Chondrocyte (in vitro differentiated cells): ENCODE data around the gene DCBLD2. TPM values are rescaled to one million over a fixed set of nuclear protein-coding genes. Genes with fewer than 3 reads are reported as not detected.

Experiments used
- DNase-seq: peaks from one replicate; pipeline ENCODE4 v3.0.0; 2021; ENCODE audit warnings: mixed read lengths, low spot score
- H3K27ac Mint-ChIP-seq: one replicate; pipeline ENCODE4 v1.8.0; 2021; ENCODE audit warnings: mild to moderate bottlenecking, moderate library complexity, mixed read lengths; ENCODE audit not compliant: unreplicated experiment
- H3K27me3 Mint-ChIP-seq: 2 replicates; pipeline ENCODE4 v1.8.0; 2021; ENCODE audit warnings: low read depth, mixed read lengths
- H3K36me3 Mint-ChIP-seq: 2 replicates; pipeline ENCODE4 v1.8.0; 2021; ENCODE audit warnings: low read depth, mixed read lengths
- H3K4me1 Mint-ChIP-seq: 2 replicates; pipeline ENCODE4 v1.8.0; 2021; ENCODE audit warnings: low read depth, mild to moderate bottlenecking, mixed read lengths
- H3K4me3 Mint-ChIP-seq: one replicate; pipeline ENCODE4 v1.8.0; 2021; ENCODE audit warnings: mild to moderate bottlenecking, moderate library complexity, mixed read lengths; ENCODE audit not compliant: unreplicated experiment
- H3K9me3 Mint-ChIP-seq: 2 replicates; pipeline ENCODE4 v1.8.0; 2021; ENCODE audit warnings: low read depth, mixed read lengths
- total RNA-seq: library from RNA; stranded (reverse); gene quantifications from 3 replicates; pipeline ENCODE4 v1.2.1, GENCODE V29; 2021
- TF ChIP-seq, protein P1 (sequence below): fragments of 200-600 bp; sonication (generic); IDR thresholded peaks from 2 replicates; pipeline ENCODE4 v1.5.0; 2021; ENCODE audit warnings: antibody characterized with exemption, mild to moderate bottlenecking, moderate library complexity

Gene DCBLD2
- total RNA-seq, 1 donor from 2014 or later = 63.2 TPM

GRCh38 chr3:98801043-98801747, 100.3 kb downstream of the DCBLD2 start:
- no peak for DNase-seq
- TF ChIP-seq, protein P1, sequence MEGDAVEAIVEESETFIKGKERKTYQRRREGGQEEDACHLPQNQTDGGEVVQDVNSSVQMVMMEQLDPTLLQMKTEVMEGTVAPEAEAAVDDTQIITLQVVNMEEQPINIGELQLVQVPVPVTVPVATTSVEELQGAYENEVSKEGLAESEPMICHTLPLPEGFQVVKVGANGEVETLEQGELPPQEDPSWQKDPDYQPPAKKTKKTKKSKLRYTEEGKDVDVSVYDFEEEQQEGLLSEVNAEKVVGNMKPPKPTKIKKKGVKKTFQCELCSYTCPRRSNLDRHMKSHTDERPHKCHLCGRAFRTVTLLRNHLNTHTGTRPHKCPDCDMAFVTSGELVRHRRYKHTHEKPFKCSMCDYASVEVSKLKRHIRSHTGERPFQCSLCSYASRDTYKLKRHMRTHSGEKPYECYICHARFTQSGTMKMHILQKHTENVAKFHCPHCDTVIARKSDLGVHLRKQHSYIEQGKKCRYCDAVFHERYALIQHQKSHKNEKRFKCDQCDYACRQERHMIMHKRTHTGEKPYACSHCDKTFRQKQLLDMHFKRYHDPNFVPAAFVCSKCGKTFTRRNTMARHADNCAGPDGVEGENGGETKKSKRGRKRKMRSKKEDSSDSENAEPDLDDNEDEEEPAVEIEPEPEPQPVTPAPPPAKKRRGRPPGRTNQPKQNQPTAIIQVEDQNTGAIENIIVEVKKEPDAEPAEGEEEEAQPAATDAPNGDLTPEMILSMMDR = peak; percentile 42
- no peaks in the 10 kb centered on the region for H3K27me3 Mint-ChIP-seq
- H3K4me3 Mint-ChIP-seq = no peak overlapping the region
- peaks cover 32% of the 10 kb centered on the region for H3K36me3 Mint-ChIP-seq
- H3K27ac Mint-ChIP-seq = no peak overlapping the region
- H3K9me3 Mint-ChIP-seq = no peaks in the 10 kb centered on the region
- no peaks in the 10 kb centered on the region for H3K4me1 Mint-ChIP-seq

DNA sequence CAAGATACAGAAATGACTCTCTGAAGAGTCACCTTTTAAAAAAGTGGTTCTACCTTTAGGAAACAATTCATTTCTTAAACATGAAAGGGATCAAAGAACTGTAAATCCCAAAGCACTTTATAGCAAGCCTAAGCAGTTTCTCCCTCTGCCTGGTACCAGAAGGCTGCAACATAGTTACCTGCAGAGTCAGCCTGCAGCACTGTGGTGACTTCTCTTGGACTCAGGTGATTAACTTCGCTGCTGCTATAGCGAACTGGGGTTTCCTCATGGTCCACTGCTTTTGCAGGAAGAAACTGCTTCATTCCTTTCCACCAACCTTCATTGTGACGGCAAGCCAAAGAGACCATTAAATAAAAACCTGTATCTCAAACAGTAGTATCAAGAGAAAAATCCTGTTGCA, 101.1 kb downstream of the DCBLD2 start:
- Mint-ChIP-seq H3K4me3 (no peak overlapping the region), H3K9me3 (no peaks in the 10 kb centered on the region), H3K36me3 (peaks cover 32% of the 10 kb centered on the region), H3K4me1 (no peaks in the 10 kb centered on the region), H3K27ac (no peak overlapping the region), H3K27me3 (no peaks in the 10 kb centered on the region)
- TF ChIP-seq, protein P1 = no peak
- DNase-seq = no peak

DNA sequence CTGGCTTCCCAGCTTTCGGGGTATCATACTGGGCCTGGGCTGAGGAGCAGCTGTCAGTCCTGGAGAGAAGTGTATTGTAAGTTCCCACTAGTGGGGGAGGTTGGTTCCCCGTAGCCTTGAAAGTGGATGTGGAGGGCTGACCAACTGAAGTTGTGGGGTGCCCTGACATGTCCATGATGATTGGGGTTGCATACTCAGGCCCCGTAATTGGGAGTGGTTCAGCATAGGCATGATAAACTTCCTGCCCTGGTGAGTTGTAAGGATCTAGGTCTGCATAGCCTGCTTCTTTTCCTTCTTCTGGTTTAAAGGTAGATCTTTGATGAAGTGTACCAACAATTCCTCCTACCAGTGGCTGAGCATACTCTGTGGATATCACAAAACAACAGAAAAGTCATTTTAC, 102.0 kb downstream of the DCBLD2 start:
- H3K27ac Mint-ChIP-seq = no peak overlapping the region
- peaks cover 30% of the 10 kb centered on the region for H3K36me3 Mint-ChIP-seq
- H3K27me3 Mint-ChIP-seq = no peaks in the 10 kb centered on the region
- H3K9me3 Mint-ChIP-seq = no peaks in the 10 kb centered on the region
- no peak overlapping the region for H3K4me3 Mint-ChIP-seq
- no peak for DNase-seq
- no peaks in the 10 kb centered on the region for H3K4me1 Mint-ChIP-seq
- TF ChIP-seq, protein P1 = no peak

DNA sequence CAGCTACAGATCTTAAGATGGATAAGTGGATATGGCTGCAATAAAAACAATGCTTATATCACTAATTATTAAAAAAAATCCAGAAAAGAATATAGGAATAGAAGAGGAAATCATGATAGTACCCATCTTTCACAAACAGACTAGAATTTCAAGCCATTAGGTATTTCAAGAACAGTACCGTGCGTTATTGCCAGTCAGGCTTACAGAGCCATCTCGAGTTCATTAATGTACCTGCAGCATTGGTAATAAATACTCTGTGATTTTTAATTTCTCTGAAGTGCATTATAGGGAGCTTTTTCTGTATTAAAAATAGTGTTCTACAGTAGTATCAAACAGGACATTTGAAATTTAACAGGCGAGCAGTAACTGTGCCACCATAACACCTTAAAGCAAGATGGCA, 102.7 kb downstream of the DCBLD2 start:
- H3K4me3 Mint-ChIP-seq = no peak overlapping the region
- DNase-seq = no peak
- H3K36me3 Mint-ChIP-seq = peaks cover 30% of the 10 kb centered on the region
- H3K27ac Mint-ChIP-seq = no peak overlapping the region
- H3K4me1 Mint-ChIP-seq = no peaks in the 10 kb centered on the region
- no peaks in the 10 kb centered on the region for H3K27me3 Mint-ChIP-seq
- H3K9me3 Mint-ChIP-seq = no peaks in the 10 kb centered on the region
- TF ChIP-seq, protein P1 = no peak

GRCh38 chr3:98797905-98798304, 103.6 kb downstream of the DCBLD2 start:
- H3K4me3 Mint-ChIP-seq = no peak overlapping the region
- no peaks in the 10 kb centered on the region for H3K27me3 Mint-ChIP-seq
- no peak overlapping the region for H3K27ac Mint-ChIP-seq
- peaks cover 30% of the 10 kb centered on the region for H3K36me3 Mint-ChIP-seq
- H3K4me1 Mint-ChIP-seq = no peaks in the 10 kb centered on the region
- TF ChIP-seq, protein P1 = no peak
- H3K9me3 Mint-ChIP-seq = no peaks in the 10 kb centered on the region
- no peak for DNase-seq
